PC-9 (cell line): ENCODE measurements around the gene CCM2. TPM values are rescaled to one million over a fixed set of nuclear protein-coding genes. Genes with fewer than 3 reads are reported as not detected.

Experiments
- BruUV-seq: library from RNA; stranded (reverse); fragments of 400-500 nt; replicated peaks from 2 replicates; lab custom pipeline; 2021; lab: Mats Ljungman, UMichigan
- CTCF ChIA-PET: fragments of 300-600 bp; sonication (Branson Sonifier 250); formaldehyde crosslinking; loops from one replicate; lab custom pipeline; 2022; ENCODE audit warnings: antibody characterized with exemption; lab: Charles Lee
- POLR2A ChIA-PET: fragments of 300-600 bp; sonication (Branson Sonifier 250); formaldehyde crosslinking; loops from one replicate; lab custom pipeline; 2022; ENCODE audit warnings: antibody characterized with exemption; ENCODE audit not compliant: unreplicated experiment; lab: Charles Lee
- DNase-seq, 2 experiments: peaks; one replicate each; pipeline versions ENCODE4 v3.0.0 to v3.0.0-alpha.2; 2015 to 2022; ENCODE audit warnings: mixed read lengths in 1 of 2
- H2AFZ ChIP-seq: fragments of 200-600 bp; sonication (generic); 2 replicates; pipeline ENCODE4 v1.8.1; 2017; ENCODE audit warnings: antibody characterized with exemption
- H3F3A ChIP-seq: fragments of 200-600 bp; sonication (generic); 2 replicates; pipeline ENCODE4 v1.8.1; 2017; ENCODE audit warnings: antibody characterized with exemption, mild to moderate bottlenecking, low read depth; ENCODE audit not compliant: insufficient read depth
- H3K27ac ChIP-seq: fragments of 200-600 bp; sonication (generic); 2 replicates; pipeline ENCODE4 v1.6.1; 2016; ENCODE audit warnings: mixed run types
- H3K27me3 ChIP-seq: fragments of 200-600 bp; sonication (generic); 2 replicates; pipeline ENCODE4 v1.6.1; 2016; ENCODE audit warnings: low read depth, mixed run types; ENCODE audit not compliant: insufficient read depth
- H3K36me3 ChIP-seq: fragments of 200-600 bp; sonication (generic); 2 replicates; pipeline ENCODE4 v1.6.1; 2016; ENCODE audit warnings: low read depth, mixed run types
- H3K4me1 ChIP-seq: fragments of 200-600 bp; sonication (generic); replicated peaks from 2 replicates; pipeline ENCODE4 v1.6.1; 2016; ENCODE audit warnings: mixed run types; ENCODE audit not compliant: insufficient read depth
- H3K4me2 ChIP-seq: fragments of 200-600 bp; sonication (generic); 2 replicates; pipeline ENCODE4 v1.6.1; 2017; ENCODE audit warnings: mixed run types
- H3K4me3 ChIP-seq: fragments of 200-600 bp; sonication (generic); 2 replicates; pipeline ENCODE4 v1.6.1; 2016; ENCODE audit warnings: mixed run types
- H3K79me2 ChIP-seq: fragments of 200-600 bp; sonication (generic); 2 replicates; pipeline ENCODE4 v1.6.1; 2017; ENCODE audit warnings: low read depth, mixed run types
- H3K9me2 ChIP-seq: fragments of 200-600 bp; sonication (generic); 2 replicates; pipeline ENCODE4 v1.8.1; 2017; ENCODE audit warnings: mild to moderate bottlenecking; ENCODE audit not compliant: insufficient read depth
- H3K9me3 ChIP-seq: fragments of 200-600 bp; sonication (generic); 2 replicates; pipeline ENCODE4 v1.8.1; 2016; ENCODE audit warnings: low read depth; ENCODE audit not compliant: insufficient read depth
- H4K20me1 ChIP-seq: fragments of 200-600 bp; sonication (generic); 2 replicates; pipeline ENCODE4 v1.8.1; 2017; ENCODE audit not compliant: insufficient read depth
- EZH2 ChIP-seq: fragments of 200-600 bp; sonication (generic); IDR thresholded peaks from 2 replicates; pipeline ENCODE4 v1.8.0; 2017; ENCODE audit warnings: antibody characterized with exemption, low read depth
- intact Hi-C: fragments of 100-400 bp; cut with micrococcal nuclease; formaldehyde crosslinking; loops from one replicate; pipeline ENCODE4 v1.10.0; 2022; ENCODE audit not compliant: unreplicated experiment
- total RNA-seq: library from RNA; stranded (reverse); gene quantifications from 2 replicates; pipeline ENCODE4 v1.2.3, GENCODE V29; 2021
- TF ChIP-seq, protein P1 (sequence below): fragments of 200-600 bp; sonication (generic); conservative IDR thresholded peaks from 2 replicates; pipeline ENCODE4 v1.6.1; 2017; ENCODE audit warnings: mixed run types, antibody characterized with exemption, mild to moderate bottlenecking, moderate library complexity

The CCM2 gene
- total RNA-seq, 1 experiment from 2014 or later, result 54.2 TPM

DNA sequence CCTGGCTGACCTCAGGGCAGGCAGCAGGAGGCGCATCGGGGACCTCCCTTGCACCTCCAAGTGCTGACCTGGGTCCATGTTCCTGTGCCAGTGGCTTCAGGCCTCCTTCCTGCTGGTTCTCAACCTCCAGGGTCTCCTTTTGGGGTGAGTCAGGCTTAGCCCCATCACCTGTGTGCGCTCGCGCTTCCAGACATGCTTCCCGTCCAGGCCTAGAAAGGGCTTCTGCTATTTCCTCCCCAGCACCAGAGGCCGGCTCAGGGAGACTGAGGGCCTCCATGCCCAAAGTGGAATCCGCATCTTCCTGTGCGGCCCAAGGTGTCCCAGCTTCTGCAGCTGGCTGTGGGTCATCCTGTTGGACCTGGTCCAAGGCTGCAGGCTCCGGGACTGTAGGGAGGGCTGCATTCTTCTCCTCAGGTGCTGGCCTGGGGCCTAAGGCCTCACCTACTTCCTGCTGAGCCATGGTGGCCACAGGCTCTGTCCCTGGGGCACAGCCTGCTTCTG lies 82.9 kb downstream of the CCM2 start:
- Histone ChIP-seq H3K4me1 (peaks cover 11% of the 10 kb centered on the region), H3K36me3 (no peaks in the 10 kb centered on the region), H3K27me3 (no peaks in the 10 kb centered on the region), H4K20me1 (no peaks in the 10 kb centered on the region), H2AFZ (no peak overlapping the region), H3K27ac (no peak overlapping the region), H3K4me3 (no peak overlapping the region), H3F3A (peaks cover 21% of the 10 kb centered on the region; the same call in 1 of the 2 replicates), H3K9me2 (no peaks in the 10 kb centered on the region), H3K79me2 (no peaks in the 10 kb centered on the region), H3K9me3 (no peaks in the 10 kb centered on the region), H3K4me2 (0 out of 2 replicates have a peak overlapping the region, but pooled peaks have one; percentile 3)
- ChIA-PET POLR2A (interaction anchor here (0.6 kb wide), 1 partner anchor 232 kb away, joined by 7 read pairs; no protein-coding TSS in a partner anchor), CTCF (no interaction called here)
- intact Hi-C loops, result no loop called here
- BruUV-seq, result no TSS peak
- peak; percentile 74 to 93 for DNase-seq
- TF ChIP-seq, protein P1, sequence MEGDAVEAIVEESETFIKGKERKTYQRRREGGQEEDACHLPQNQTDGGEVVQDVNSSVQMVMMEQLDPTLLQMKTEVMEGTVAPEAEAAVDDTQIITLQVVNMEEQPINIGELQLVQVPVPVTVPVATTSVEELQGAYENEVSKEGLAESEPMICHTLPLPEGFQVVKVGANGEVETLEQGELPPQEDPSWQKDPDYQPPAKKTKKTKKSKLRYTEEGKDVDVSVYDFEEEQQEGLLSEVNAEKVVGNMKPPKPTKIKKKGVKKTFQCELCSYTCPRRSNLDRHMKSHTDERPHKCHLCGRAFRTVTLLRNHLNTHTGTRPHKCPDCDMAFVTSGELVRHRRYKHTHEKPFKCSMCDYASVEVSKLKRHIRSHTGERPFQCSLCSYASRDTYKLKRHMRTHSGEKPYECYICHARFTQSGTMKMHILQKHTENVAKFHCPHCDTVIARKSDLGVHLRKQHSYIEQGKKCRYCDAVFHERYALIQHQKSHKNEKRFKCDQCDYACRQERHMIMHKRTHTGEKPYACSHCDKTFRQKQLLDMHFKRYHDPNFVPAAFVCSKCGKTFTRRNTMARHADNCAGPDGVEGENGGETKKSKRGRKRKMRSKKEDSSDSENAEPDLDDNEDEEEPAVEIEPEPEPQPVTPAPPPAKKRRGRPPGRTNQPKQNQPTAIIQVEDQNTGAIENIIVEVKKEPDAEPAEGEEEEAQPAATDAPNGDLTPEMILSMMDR, result no peak
- no peak for TF ChIP-seq EZH2

DNA sequence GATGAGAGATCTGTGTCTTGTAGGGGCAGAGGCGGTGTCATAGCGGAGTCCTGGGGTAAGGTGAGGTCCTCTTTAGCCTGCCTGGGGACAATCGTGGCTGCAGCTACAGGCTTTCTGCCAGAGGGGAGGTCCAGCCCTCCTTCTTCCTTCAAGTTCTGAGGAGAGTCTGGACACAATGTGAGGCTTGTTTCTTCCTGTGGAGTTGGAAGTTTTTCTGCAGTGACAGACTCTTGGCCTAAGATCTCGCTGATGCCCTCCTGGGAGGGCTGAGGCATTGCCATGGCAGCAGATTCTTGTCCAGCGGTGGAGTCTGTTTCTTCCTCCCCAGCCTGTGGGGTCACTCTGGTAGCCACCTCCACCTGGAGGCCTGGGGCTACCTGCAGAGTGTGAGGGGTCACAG lies 84.3 kb downstream of the CCM2 start:
- Histone ChIP-seq H3K79me2 (no peaks in the 10 kb centered on the region), H3K27ac (no peak overlapping the region), H3K4me2 (no peak overlapping the region), H4K20me1 (no peaks in the 10 kb centered on the region), H3K4me1 (peaks cover 11% of the 10 kb centered on the region), H3K9me2 (no peaks in the 10 kb centered on the region), H3K36me3 (no peaks in the 10 kb centered on the region), H3K9me3 (no peaks in the 10 kb centered on the region), H3K27me3 (no peaks in the 10 kb centered on the region), H2AFZ (no peak overlapping the region), H3K4me3 (no peak overlapping the region), H3F3A (peaks cover 21% of the 10 kb centered on the region; the same call in 1 of the 2 replicates)
- POLR2A ChIA-PET, result no interaction called here
- intact Hi-C loops, result no loop called here
- no TSS peak for BruUV-seq
- DNase-seq, result no peak
- no peak for TF ChIP-seq EZH2
- TF ChIP-seq, protein P1, result no peak
- CTCF ChIA-PET, result no interaction called here

DNA sequence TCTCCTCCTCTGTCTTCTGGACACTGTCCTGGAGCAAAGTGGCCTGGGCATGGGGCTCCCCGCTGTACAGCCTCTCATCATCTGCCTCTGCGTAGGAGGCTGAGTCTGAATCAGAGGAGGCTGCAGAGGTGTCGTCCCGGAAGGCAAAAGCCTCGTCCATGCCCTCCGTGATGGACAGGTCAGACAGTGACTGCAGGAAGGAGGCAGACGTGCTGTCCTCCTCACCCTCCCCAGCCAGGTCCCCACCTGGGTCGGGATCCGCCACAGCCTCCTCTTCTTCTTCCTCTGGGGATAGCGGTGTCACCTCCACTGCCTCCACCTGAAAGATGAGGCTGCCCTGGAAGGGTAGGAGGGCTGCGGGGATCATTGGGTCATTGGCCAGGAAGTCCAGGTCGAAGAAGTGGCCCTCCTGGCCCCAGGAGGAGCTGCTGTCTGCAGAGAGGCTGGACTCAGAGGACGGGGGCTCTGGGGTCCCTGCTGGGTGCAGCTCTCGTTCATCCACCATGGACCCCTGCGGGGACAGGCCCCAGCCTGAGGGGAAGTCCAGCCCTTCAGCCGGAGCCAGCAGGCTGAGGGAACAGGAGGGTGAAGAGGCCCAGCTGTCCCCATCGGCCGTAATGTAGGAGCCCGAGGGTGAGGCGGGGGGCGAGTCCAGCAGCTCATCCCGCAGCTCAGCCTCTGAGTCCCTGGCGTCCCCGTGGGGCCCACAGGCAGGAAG lies 85.1 kb downstream of the CCM2 start:
- ChIA-PET POLR2A (no interaction called here), CTCF (no interaction called here)
- no peak for DNase-seq
- Histone ChIP-seq H3K9me3 (no peaks in the 10 kb centered on the region), H3F3A (peaks cover 21% of the 10 kb centered on the region; the same call in 1 of the 2 replicates), H2AFZ (no peak overlapping the region), H3K4me1 (peaks cover 11% of the 10 kb centered on the region), H3K4me2 (no peak overlapping the region), H3K27ac (no peak overlapping the region), H3K79me2 (no peaks in the 10 kb centered on the region), H3K27me3 (no peaks in the 10 kb centered on the region), H3K9me2 (no peaks in the 10 kb centered on the region), H3K4me3 (no peak overlapping the region), H4K20me1 (no peaks in the 10 kb centered on the region), H3K36me3 (no peaks in the 10 kb centered on the region)
- no TSS peak for BruUV-seq
- TF ChIP-seq, protein P1, result no peak
- no peak for TF ChIP-seq EZH2
- intact Hi-C loops, result no loop called here
